K562 (cell line): ENCODE data around the gene PHKA2. TPM values are rescaled to one million over a fixed set of nuclear protein-coding genes. Genes with fewer than 3 reads are reported as not detected.

Source experiments
- ATAC-seq: fragments of 200-7000 bp; cut with Tn5 transposase; 3 replicates; pipeline ENCODE4 v1.9.1; 2020; ENCODE audit warnings: moderate library complexity
- BruUV-seq: library from RNA; stranded (reverse); fragments of 400-500 nt; replicated peaks from 2 replicates; lab custom pipeline; 2021; lab: Mats Ljungman, UMichigan
- CTCF ChIA-PET: fragments of 300-600 bp; formaldehyde crosslinking; extraction: SDS; loops from one replicate; lab custom pipeline; 2021; ENCODE audit warnings: low intra/inter-chr PET ratio; lab: Yijun Ruan, JAX
- POLR2A ChIA-PET: fragments of 300-600, 350-650 bp; sonication (Branson Sonifier 250); formaldehyde crosslinking; extraction: SDS; loops from one replicate; lab custom pipeline; 2021; ENCODE audit warnings: antibody characterized with exemption, inconsistent platforms; lab: Yijun Ruan, JAX
- DNase-seq, 4 experiments: peaks; one replicate each; pipeline versions ENCODE4 v3.0.0 to v3.0.0-alpha.2; 2011 to 2018; ENCODE audit warnings: low spot score in 3 of 4, mixed read lengths in 3 of 4; ENCODE audit errors: extremely low read depth in 1 of 4
- FAIRE-seq: peaks from 2 replicates; lab custom pipeline; 2011; peaks lifted over from hg19 to GRCh38; lab: Jason Lieb, UNC
- H2AFZ ChIP-seq: 2 replicates; pipeline ENCODE4 v1.6.0; 2011; ENCODE audit warnings: low read depth, low read length, control low read depth, inconsistent platforms
- H3K27ac ChIP-seq: fragments of 200-600 bp; 3 replicates; pipeline ENCODE4 v1.8.0; 2011; ENCODE audit warnings: low read depth, mild to moderate bottlenecking, control low read depth, inconsistent platforms, low read length, moderate library complexity, mixed read lengths; ENCODE audit errors: extremely low read depth
- H3K27me3 ChIP-seq, 2 experiments: fragments of 300-600 bp in 1 of 2; 2 replicates in 1 of 2; 3 replicates in 1 of 2; pipeline versions ENCODE4 v1.6.0 to v1.8.0; 2011; ENCODE audit warnings: inconsistent platforms in 2 of 2, low read length in 2 of 2, mild to moderate bottlenecking in 1 of 2, mixed read lengths in 1 of 2, moderate library complexity in 1 of 2; ENCODE audit not compliant: control insufficient read depth in 2 of 2, insufficient read depth in 2 of 2
- H3K36me3 ChIP-seq: fragments of 300-600 bp; 3 replicates; pipeline ENCODE4 v1.8.0; 2011; ENCODE audit warnings: mild to moderate bottlenecking, low read length, inconsistent platforms; ENCODE audit not compliant: control insufficient read depth, insufficient read depth
- H3K4me1 ChIP-seq, 2 experiments: fragments of 200-600 bp in 1 of 2; replicated peaks in 1 of 2; 2 replicates in 1 of 2; 3 replicates in 1 of 2; pipeline versions ENCODE4 v1.5.1 to v1.8.0; 2011; ENCODE audit warnings: inconsistent platforms in 2 of 2, low read length in 2 of 2, mild to moderate bottlenecking in 1 of 2, mixed read lengths in 1 of 2, moderate library complexity in 1 of 2; ENCODE audit not compliant: control insufficient read depth in 2 of 2, insufficient read depth in 2 of 2
- H3K4me2 ChIP-seq: 2 replicates; pipeline ENCODE4 v1.6.1; 2011; ENCODE audit warnings: low read length, control low read depth, inconsistent platforms, mixed read lengths; ENCODE audit not compliant: insufficient read depth
- H3K4me3 ChIP-seq: fragments of 200-600 bp; sonication (generic), shearing (Covaris generic); 2 replicates; pipeline ENCODE4 v1.5.1; 2016; ENCODE audit warnings: control low read depth, inconsistent platforms
- H3K79me2 ChIP-seq: fragments of 200-600 bp; 3 replicates; pipeline ENCODE4 v1.8.0; 2011; ENCODE audit warnings: low read length, inconsistent platforms; ENCODE audit not compliant: control insufficient read depth, insufficient read depth
- H3K9ac ChIP-seq, 2 experiments: 2 replicates each; pipeline versions ENCODE4 v1.6.0 to v1.6.1; 2011; ENCODE audit warnings: low read depth in 2 of 2, low read length in 2 of 2, control low read depth in 1 of 2, inconsistent platforms in 1 of 2, mild to moderate bottlenecking in 1 of 2, mixed read lengths in 1 of 2; ENCODE audit not compliant: insufficient read depth in 1 of 2
- H3K9me1 ChIP-seq: one replicate; pipeline ENCODE4 v1.6.0; 2011; ENCODE audit warnings: inconsistent platforms, mild to moderate bottlenecking, low read length, moderate library complexity; ENCODE audit not compliant: control insufficient read depth, insufficient read depth
- H3K9me3 ChIP-seq: replicated peaks from 2 replicates; pipeline ENCODE4 v1.5.1; 2011; ENCODE audit warnings: low read depth, low read length, inconsistent platforms; ENCODE audit not compliant: control insufficient read depth, insufficient read depth
- H4K20me1 ChIP-seq: replicated peaks from 2 replicates; pipeline ENCODE4 v1.6.1; 2011; ENCODE audit warnings: low read length, inconsistent platforms, mixed read lengths; ENCODE audit not compliant: control insufficient read depth, insufficient read depth
- BRD4 ChIP-seq: fragments of 200-600 bp; sonication (generic); IDR thresholded peaks from 2 replicates; pipeline ENCODE4 v1.6.1; 2017; ENCODE audit warnings: inconsistent platforms
- CTCF ChIP-seq, 3 experiments: IDR thresholded peaks in 2 of 3; conservative IDR thresholded peaks in 1 of 3; 2 replicates each; pipeline ENCODE4 v1.5.1; 2011 to 2012; ENCODE audit warnings: low read length in 3 of 3, mild to moderate bottlenecking in 3 of 3, control low read depth in 2 of 3, improper control_type of control experiment in 1 of 3, inconsistent platforms in 1 of 3, low read depth in 1 of 3, mixed read lengths in 1 of 3, moderate library complexity in 1 of 3; ENCODE audit not compliant: insufficient read depth in 2 of 3
- ELK3 ChIP-seq: fragments of 450-650 bp; formaldehyde crosslinking; IDR thresholded peaks from 2 replicates; pipeline ENCODE4 v1.4.0; 2020; ENCODE audit warnings: mild to moderate bottlenecking
- HOXB6 ChIP-seq: fragments of 250-450 bp; sonication (Bioruptor Pico); IDR thresholded peaks from 2 replicates; pipeline ENCODE4 v1.5.1; 2022; ENCODE audit warnings: mild to moderate bottlenecking, borderline replicate concordance
- MCM5 ChIP-seq: fragments of 450-650 bp; IDR thresholded peaks from 2 replicates; pipeline ENCODE4 v1.6.1; 2016; ENCODE audit warnings: low read depth
- PBX2 ChIP-seq, 2 experiments: IDR thresholded peaks in 1 of 2; conservative IDR thresholded peaks in 1 of 2; 2 replicates each; pipeline ENCODE4 v1.6.1; 2016; ENCODE audit warnings: low read depth in 2 of 2, mild to moderate bottlenecking in 1 of 2, missing compliant biosample characterization in 1 of 2, missing genetic modification characterization in 1 of 2, moderate library complexity in 1 of 2
- STAG1 ChIP-seq: sonication (generic); formaldehyde crosslinking; IDR thresholded peaks from 2 replicates; pipeline ENCODE4 v1.5.0; 2020; ENCODE audit warnings: missing genetic modification reagents, borderline replicate concordance
- TBL1XR1 ChIP-seq, 2 experiments: IDR thresholded peaks; 2 replicates each; pipeline ENCODE4 v1.6.1; 2012; ENCODE audit warnings: improper control_type of control experiment in 2 of 2, low read length in 2 of 2, mild to moderate bottlenecking in 1 of 2
- ZFP1 ChIP-seq: fragments of 450-650 bp; formaldehyde crosslinking; IDR thresholded peaks from 2 replicates; pipeline ENCODE4 v1.4.0; 2020; ENCODE audit warnings: mild to moderate bottlenecking, mixed read lengths
- ZFX ChIP-seq: sonication (generic); formaldehyde crosslinking; IDR thresholded peaks from 2 replicates; pipeline ENCODE4 v1.8.0; 2022; ENCODE audit warnings: mild to moderate bottlenecking, missing genetic modification reagents, moderate library complexity
- ZNF239 ChIP-seq: fragments of 250-450 bp; sonication (Bioruptor Pico); IDR thresholded peaks from 2 replicates; pipeline ENCODE4 v1.4.0; 2020; ENCODE audit warnings: mild to moderate bottlenecking
- WGBS: fragments of 100-300 bp; shearing (Covaris generic); methylation state at CpG from one replicate; pipeline ENCODE4 v1.1.6; 2016; ENCODE audit warnings: low coverage, mixed read lengths; ENCODE audit not compliant: insufficient coverage; ENCODE audit errors: missing lambda C conversion rate; 5-methylcytosine and 5-hydroxymethylcytosine counted together
- in situ Hi-C: fragments of 300-500 bp; cut with MboI; formaldehyde crosslinking; loops from 4 replicates; pipeline ENCODE4 v1.15.0; 2018; ENCODE audit warnings: inconsistent platforms, mixed read lengths
- intact Hi-C: fragments of 100-400 bp; cut with micrococcal nuclease; formaldehyde crosslinking; loops from 2 replicates; pipeline ENCODE4 v1.14.2; 2022
- polyA plus RNA-seq, 8 experiments: library from polyadenylated mRNA; depleted of rRNA in 4 of 8; stranded (reverse) in 5 of 8; unstranded in 3 of 8; fragments of >200 nt; fragmentation: Nextera tagmentation in 2 of 8; fragmentation: Illumina TruSeq in 1 of 8; extraction: Ambion mirVana in 2 of 8; extraction: Trizol in 1 of 8; gene quantifications; 2 replicates each; pipeline versions ENCODE4 v1.2.1 to v1.2.3, GENCODE V29; 2011 to 2014; ENCODE audit warnings: inconsistent platforms in 1 of 8, missing spikeins in 1 of 8
- total RNA-seq, 7 experiments: library from RNA; depleted of rRNA in 6 of 7; stranded (reverse); fragments of >200 nt in 6 of 7; fragmentation: Illumina TruSeq in 2 of 7; extraction: Trizol in 2 of 7; gene quantifications; 2 replicates each; pipeline versions ENCODE4 v1.2.1 to v1.2.3, GENCODE V29; 2011 to 2021; ENCODE audit warnings: low replicate concordance in 1 of 7

PHKA2 gene
- total and polyA plus RNA-seq, 9 of the 15 experiments (the other 6 are each of a cell fraction or from before 2014, with no cell fraction given) = 2.8 to 33.1 (median 20.3) TPM

DNA sequence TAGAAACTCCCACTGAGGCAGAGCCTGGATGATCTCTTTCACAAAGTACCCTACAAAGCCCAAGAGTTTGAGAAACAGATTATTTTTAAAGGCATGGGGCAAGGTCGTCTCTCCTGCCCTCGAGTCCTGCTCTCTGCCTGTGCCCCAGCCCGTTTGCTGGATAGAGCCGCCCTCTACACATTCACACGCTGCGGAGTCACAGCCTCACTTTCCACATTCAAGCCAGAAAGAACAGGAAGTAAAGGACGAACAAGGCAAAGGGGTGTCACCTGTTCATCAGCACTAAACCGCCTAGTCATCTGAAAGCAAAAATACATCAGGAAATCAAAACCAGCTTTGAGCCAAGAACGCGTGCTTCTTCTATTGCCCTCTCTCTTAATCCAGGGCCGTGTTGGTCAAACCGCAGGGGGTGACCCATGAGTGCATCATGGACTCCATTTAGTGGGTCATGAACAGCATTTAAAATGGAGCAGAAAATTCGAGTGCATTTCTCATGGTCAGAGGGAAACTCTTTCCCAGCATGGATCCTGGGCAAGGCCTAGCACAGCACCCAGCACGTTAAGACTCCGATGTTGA, 83.4 kb downstream of the PHKA2 start (continued):
- no peak for TF ChIP-seq ELK3 (CRISPR knock-in tag)
- no peak for TF ChIP-seq TBL1XR1 (IDR thresholded peaks at IDR 0.05; ENCODE audit: low read length in 2 of 2)
- no peak for TF ChIP-seq ZFX (CRISPR knock-in tag)
- no peak for TF ChIP-seq STAG1 (CRISPR knock-in tag)
- TF ChIP-seq MCM5 = no peak
- no peak for TF ChIP-seq HOXB6 (CRISPR knock-in tag)
- TF ChIP-seq, all 486 proteins: peak for 0

GRCh38 chrX:18899796-18900380, 84.0 kb downstream of the PHKA2 start:
- Histone ChIP-seq H3K9ac (no peak overlapping the region), H2AFZ (no peak overlapping the region), H3K4me1 (no peaks in the 10 kb centered on the region), H3K27me3 (no peaks in the 10 kb centered on the region), H3K9me1 (no peaks in the 10 kb centered on the region), H4K20me1 (no peaks in the 10 kb centered on the region), H3K4me3 (no peak overlapping the region), H3K36me3 (peaks cover 2% of the 10 kb centered on the region; the same call in 1 of the 3 replicates), H3K27ac (no peak overlapping the region), H3K4me2 (no peak overlapping the region), H3K9me3 (no peaks in the 10 kb centered on the region), H3K79me2 (no peaks in the 10 kb centered on the region)
- FAIRE-seq (no peak), ATAC-seq (no peak), DNase-seq (peak in 1 of 4 experiments; percentile 8)
- in situ Hi-C loops = no loop called here
- 83% methylated on average over 13 of the region's 13 CpGs for WGBS
- POLR2A ChIA-PET = no interaction called here
- intact Hi-C loops = loop anchor here (10.0 kb wide), 1 partner anchor 505 kb away; no protein-coding TSS in a partner anchor
- BruUV-seq = no TSS peak
- CTCF ChIA-PET = no interaction called here
- TF ChIP-seq PBX2 (CRISPR knock-in tag; IDR thresholded peaks at IDR 0.05; ENCODE audit: low read depth) = no peak
- TF ChIP-seq PBX2 (tag; conservative IDR thresholded peaks at IDR 0.05; ENCODE audit: low read depth) = no peak
- TF ChIP-seq BRD4 = no peak
- no peak for TF ChIP-seq ZFP1 (CRISPR knock-in tag)
- peak in 2 of 3 experiments; percentile 3 to 18; a peak in 2 of 6 replicates for TF ChIP-seq CTCF (IDR thresholded peaks at IDR 0.05 in 2 of 3, conservative IDR thresholded peaks at IDR 0.05 in 1 of 3; ENCODE audit: insufficient read depth in 2 of 3, low read depth in 1 of 3, low read length in 3 of 3)
- no peak for TF ChIP-seq ZNF239
